Germinal center (tissue), 1 donor: ENCODE data around the gene HOXB7.

Experiments
- DNase-seq: peaks from one replicate; pipeline ENCODE4 v3.0.0; 2012; ENCODE audit warnings: mixed read lengths, low spot score

The HOXB7 gene

GRCh38 chr17:48565925-48566710 lies 44.7 kb downstream of the HOXB7 start:
- DNase-seq = no peak

DNA sequence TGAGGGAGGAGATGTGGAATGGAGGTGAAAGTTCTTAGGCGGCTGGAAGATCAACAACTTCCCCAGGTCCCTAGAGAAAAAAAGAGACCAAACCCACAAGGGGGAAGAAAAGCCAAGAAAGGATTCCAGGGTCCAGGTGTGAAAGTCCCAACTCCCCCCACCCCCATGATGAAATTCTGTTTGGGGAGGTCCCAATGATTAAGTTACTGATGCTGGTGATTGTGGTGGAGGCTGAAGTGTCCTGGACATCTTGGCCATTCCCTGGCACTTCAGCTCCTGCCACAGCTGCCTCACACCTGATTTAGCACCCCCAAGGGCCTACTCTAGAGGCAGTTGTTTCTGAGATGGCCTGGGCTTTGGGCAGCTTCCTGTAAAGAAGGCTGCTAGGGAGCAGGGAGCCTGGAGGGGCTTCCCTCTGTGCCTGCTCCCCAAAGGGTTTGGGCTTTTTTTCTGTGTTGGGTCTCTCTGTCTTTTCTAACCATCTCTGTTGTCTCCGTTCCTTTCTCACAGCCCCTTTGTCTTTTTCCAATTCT lies 45.7 kb downstream of the HOXB7 start:
- no peak for DNase-seq

GRCh38 chr17:48564188-48565021 lies 46.4 kb downstream of the HOXB7 start:
- DNase-seq = no peak

DNA sequence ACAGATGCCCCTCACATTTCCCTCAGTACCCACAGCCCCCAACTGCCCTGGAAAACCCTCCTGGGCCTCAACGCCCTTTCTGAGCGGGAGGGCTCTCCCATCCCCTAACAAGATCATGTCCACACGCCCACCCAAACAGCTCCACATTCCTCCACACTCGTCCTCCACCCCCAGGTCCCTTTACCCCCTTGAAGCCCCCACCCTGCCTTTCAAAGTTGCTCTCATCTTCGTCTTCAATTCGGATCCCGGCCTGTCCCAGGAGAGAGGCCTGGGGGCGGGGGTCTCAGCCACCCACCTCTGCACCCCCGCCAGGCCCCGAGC lies 47.0 kb downstream of the HOXB7 start:
- DNase-seq = no peak

DNA sequence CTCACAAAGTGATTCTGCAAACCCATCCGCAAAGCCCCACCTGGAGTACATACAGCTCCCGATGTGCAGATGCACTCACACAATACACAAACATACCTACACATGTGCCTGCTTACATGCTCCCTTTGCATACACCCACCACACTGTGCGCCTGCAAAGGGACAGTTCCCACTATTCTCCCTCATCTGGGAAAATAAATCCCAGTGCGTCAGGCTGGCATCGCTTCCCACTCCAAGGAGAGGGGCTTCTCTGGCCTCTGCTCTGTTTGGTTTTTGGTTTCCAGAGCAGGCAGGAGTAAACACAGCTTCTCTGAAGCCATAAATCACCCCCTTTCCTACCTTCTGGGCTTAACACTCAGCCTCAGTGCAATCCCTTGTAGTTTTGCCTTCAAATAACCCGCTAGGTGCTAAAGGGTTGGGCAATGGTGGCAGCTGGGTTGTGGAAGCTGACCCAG lies 47.4 kb downstream of the HOXB7 start:
- DNase-seq = no peak

DNA sequence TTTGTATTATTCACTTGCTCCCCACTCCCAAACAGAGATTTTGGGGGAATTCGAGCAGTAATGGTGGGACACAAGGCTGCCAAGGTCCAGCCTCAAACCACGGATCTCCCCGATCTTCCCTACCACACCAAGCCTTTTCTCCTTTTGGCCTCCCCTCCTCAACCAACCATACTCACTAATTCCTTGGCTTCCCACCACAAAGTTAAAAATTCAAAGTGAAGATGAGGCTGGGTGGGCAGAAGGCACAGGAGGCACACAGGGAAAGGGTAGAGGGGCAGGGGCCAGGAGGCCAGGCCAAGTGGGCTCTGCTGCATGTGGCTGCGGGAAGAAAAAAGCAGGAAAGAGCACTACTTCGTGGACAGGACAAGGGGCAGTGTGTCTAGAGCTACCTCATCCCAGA lies 47.9 kb downstream of the HOXB7 start:
- DNase-seq = no peak

DNA sequence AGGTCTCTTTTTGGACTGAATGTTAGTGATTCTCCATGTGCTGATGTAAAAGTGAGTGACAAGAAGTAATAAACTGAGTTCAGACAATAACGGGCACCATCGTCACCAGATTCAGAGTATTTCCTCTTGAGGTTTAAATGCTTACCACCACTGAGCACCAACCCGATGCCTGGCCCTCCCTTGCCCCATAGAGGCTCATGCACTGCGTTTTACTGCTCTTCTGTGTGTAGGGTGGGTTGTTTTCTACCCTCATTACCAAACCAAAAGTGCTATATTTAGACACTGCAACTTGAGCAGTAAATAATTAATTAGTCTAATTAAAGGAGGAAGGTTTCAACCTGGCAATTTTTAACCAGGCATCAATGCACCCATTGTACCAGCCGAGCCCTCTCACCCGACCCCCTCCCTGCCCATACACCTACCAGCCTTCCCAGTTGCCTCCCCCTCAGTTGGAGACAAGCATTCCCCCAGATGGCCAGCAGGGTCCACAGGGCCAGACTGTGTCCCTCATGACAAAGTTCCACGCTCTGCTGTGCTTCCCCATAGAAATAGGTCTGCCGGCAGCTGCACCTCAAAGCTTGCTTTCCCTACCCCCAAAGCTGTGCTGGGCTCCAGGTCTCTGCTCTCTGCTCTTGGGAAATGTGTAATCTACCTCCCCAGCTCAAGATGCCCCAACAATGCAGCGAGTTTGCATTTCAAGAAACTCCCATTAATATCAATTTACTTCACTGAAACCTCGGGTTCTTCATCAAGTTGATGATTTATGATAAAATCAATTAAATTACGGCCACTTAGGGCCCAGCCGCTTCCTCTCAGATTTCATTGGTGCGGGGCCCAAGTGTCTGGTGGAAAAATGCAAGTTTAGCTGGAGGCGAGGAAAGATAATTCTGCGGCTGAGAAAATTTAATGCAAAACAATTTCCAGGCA lies 48.7 kb downstream of the HOXB7 start:
- DNase-seq = no peak

DNA sequence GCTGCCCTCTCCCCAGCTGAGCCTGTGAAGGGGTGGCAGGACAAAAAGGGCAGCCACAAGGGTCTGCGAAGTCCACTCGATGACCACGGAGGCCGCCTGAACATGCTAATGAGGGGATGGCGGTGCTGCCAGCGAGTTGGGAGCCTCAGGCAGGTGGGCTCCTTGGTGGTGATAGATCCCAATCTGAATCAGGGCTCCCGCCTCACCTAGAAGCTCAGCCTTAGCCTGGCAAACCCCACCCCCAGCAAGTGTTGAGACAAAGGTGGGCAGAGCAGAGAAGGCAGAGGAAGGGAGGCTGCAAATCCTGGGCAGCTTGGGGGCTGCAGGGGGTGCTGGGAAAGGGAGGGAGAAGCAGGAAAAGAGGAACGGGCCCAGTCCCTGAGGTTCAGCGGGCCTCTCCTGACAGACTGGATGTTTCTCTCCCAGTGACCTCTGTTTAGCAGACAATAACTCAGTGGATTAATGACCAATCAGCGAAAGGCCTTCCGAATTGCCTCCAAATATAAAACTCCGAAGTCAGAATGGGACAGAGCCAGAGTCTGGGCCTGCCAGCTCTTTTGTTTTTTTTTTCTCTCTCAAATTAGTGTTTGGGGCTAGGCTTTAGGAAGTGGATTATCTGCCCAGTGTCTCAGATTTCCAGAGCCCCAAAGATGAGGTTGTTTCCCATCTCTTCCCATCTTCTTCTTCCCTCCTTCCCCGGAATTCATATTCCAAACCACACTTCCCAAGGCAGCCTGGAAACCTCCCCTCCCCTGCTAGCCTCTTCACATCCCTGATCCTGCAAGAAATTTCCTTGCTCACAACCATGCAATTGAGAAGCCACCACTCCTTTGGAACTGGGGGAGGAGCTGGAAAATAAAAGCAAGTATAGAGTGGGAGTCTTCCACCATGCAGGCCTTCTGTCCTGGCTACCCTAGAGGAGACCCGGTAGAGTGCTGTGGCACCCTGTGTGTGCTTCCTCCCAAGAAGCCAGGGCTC lies 50.7 kb downstream of the HOXB7 start:
- DNase-seq = no peak

GRCh38 chr17:48559122-48559839 lies 51.5 kb downstream of the HOXB7 start:
- DNase-seq = no peak

GRCh38 chr17:48558831-48559121 lies 52.0 kb downstream of the HOXB7 start:
- no peak for DNase-seq

GRCh38 chr17:48558057-48558830 lies 52.6 kb downstream of the HOXB7 start:
- DNase-seq = no peak
